ENCODE results near the gene PSME3. TPM values are rescaled to one million over a fixed set of nuclear protein-coding genes. Genes with fewer than 3 reads are reported as not detected.

Gene PSME3
- total and polyA plus RNA-seq, 2 of the 13 experiments (the other 11 are each of a cell fraction or from before 2014, with no cell fraction given), result 66.3 to 135 TPM

- peak; percentile 95 for TF ChIP-seq ZNF574 (CRISPR knock-in tag; IDR thresholded peaks at IDR 0.05)
- no peak for TF ChIP-seq ZBTB39 (CRISPR knock-in tag; IDR thresholded peaks at IDR 0.05)
- TF ChIP-seq ZNF576 (CRISPR knock-in tag; IDR thresholded peaks at IDR 0.05), result no peak
- peak; percentile 99 for TF ChIP-seq ZBTB10 (CRISPR knock-in tag; IDR thresholded peaks at IDR 0.05; ENCODE audit: borderline replicate concordance)
- peak; percentile 52; the same call in 1 of the 2 replicates for TF ChIP-seq HMG20A (CRISPR knock-in tag; IDR thresholded peaks at IDR 0.05; ENCODE audit: borderline replicate concordance)
- peak; percentile 7; the same call in 1 of the 2 replicates for TF ChIP-seq ZNF530 (CRISPR knock-in tag; IDR thresholded peaks at IDR 0.05; ENCODE audit: low read depth)
- TF ChIP-seq ZNF768 (CRISPR knock-in tag; IDR thresholded peaks at IDR 0.05), result peak; percentile 82; the same call in 1 of the 2 replicates
- peak; percentile 97 for TF ChIP-seq KMT2A (CRISPR knock-in tag; IDR thresholded peaks at IDR 0.05)
- 0 out of 2 replicates have a peak, but pooled peaks have one; percentile 14 for TF ChIP-seq ZNF326 (CRISPR knock-in tag; IDR thresholded peaks at IDR 0.05; ENCODE audit: borderline replicate concordance)
- no peak; the same call in 1 of the 2 replicates for TF ChIP-seq ZNF567 (CRISPR knock-in tag; IDR thresholded peaks at IDR 0.05; ENCODE audit: borderline replicate concordance)
- TF ChIP-seq ZSCAN20 (CRISPR knock-in tag; IDR thresholded peaks at IDR 0.05; ENCODE audit: borderline replicate concordance), result no peak
- peak; percentile 33; the same call in 1 of the 2 replicates for TF ChIP-seq TMF1 (CRISPR knock-in tag; IDR thresholded peaks at IDR 0.05; ENCODE audit: low read depth)
- TF ChIP-seq NR0B2 (CRISPR knock-in tag; IDR thresholded peaks at IDR 0.05), result peak; percentile 99
- peak; percentile 64; the same call in 1 of the 2 replicates for TF ChIP-seq TEF (CRISPR knock-in tag; IDR thresholded peaks at IDR 0.05)
- TF ChIP-seq ETV6 (CRISPR knock-in tag; conservative IDR thresholded peaks at IDR 0.05), result peak; percentile 84
- no peak for TF ChIP-seq ZBTB37 (CRISPR knock-in tag; IDR thresholded peaks at IDR 0.05)
- TF ChIP-seq ZNF619 (CRISPR knock-in tag; IDR thresholded peaks at IDR 0.05), result peak; percentile 88; the same call in 1 of the 2 replicates
These were observed at the start of gene PSME3 (continued) for GRCh38 chr17:42832934-42833766.

Measured in HepG2 (cell line).